IMR-90 (cell line): ENCODE measurements around the gene C22orf39. TPM values are rescaled to one million over a fixed set of nuclear protein-coding genes. Genes with fewer than 3 reads are reported as not detected.

Experiments used
- ATAC-seq: fragments of 200-7000 bp; cut with Tn5 transposase; 2 replicates; pipeline ENCODE4 v1.9.1; 2020; ENCODE audit warnings: low read depth, mild to moderate bottlenecking, moderate library complexity
- BruUV-seq: library from RNA; stranded (reverse); fragments of 400-500 nt; replicated peaks from 2 replicates; lab custom pipeline; 2021; lab: Mats Ljungman, UMichigan
- CTCF ChIA-PET: fragments of 300-600 bp; formaldehyde crosslinking; extraction: SDS; loops from one replicate; lab custom pipeline; 2021; ENCODE audit warnings: antibody characterized with exemption; lab: Yijun Ruan, JAX
- POLR2A ChIA-PET: fragments of 300-600 bp; sonication (Branson Sonifier 250); formaldehyde crosslinking; loops from one replicate; lab custom pipeline; 2022; ENCODE audit warnings: antibody characterized with exemption; ENCODE audit not compliant: unreplicated experiment; lab: Charles Lee
- DNase-seq: peaks from one replicate; pipeline ENCODE4 v3.0.0; 2013
- H2AFZ ChIP-seq: replicated peaks from 2 replicates; pipeline ENCODE3; 2013; ENCODE audit warnings: low read length, mild to moderate bottlenecking; ENCODE audit not compliant: poor library complexity
- H2AK5ac ChIP-seq: 2 replicates; pipeline ENCODE4 v1.6.1; 2013; ENCODE audit warnings: low read depth, low read length, inconsistent platforms
- H2AK9ac ChIP-seq: replicated peaks from 2 replicates; pipeline ENCODE3; 2013; ENCODE audit warnings: mild to moderate bottlenecking, low read depth, low read length, moderate library complexity; ENCODE audit not compliant: poor library complexity
- H2BK120ac ChIP-seq: 2 replicates; pipeline ENCODE4 v1.6.1; 2013; ENCODE audit warnings: low read depth, low read length, inconsistent platforms
- H2BK15ac ChIP-seq: 3 replicates; pipeline ENCODE4 v1.6.1; 2013; ENCODE audit warnings: low read depth, low read length, inconsistent platforms
- H2BK20ac ChIP-seq: 2 replicates; pipeline ENCODE4 v1.6.1; 2013; ENCODE audit warnings: low read depth, mild to moderate bottlenecking, inconsistent platforms, low read length, moderate library complexity
- H2BK5ac ChIP-seq: 2 replicates; pipeline ENCODE4 v1.6.1; 2013; ENCODE audit warnings: mild to moderate bottlenecking, low read depth, low read length, inconsistent platforms; ENCODE audit not compliant: poor library complexity, severe bottlenecking
- H3K14ac ChIP-seq: replicated peaks from 2 replicates; pipeline ENCODE4 v1.6.1; 2013; ENCODE audit warnings: low read depth, low read length, inconsistent platforms
- H3K18ac ChIP-seq: 2 replicates; pipeline ENCODE4 v1.6.1; 2013; ENCODE audit warnings: low read depth, low read length, control low read depth
- H3K23ac ChIP-seq: 2 replicates; pipeline ENCODE4 v1.6.1; 2013; ENCODE audit warnings: low read depth, low read length, inconsistent platforms
- H3K27ac ChIP-seq: 2 replicates; pipeline ENCODE4 v1.5.1; 2013; ENCODE audit warnings: mild to moderate bottlenecking, control low read depth, low read length; ENCODE audit not compliant: insufficient read depth
- H3K27me3 ChIP-seq: 2 replicates; pipeline ENCODE4 v1.6.1; 2013; ENCODE audit warnings: low read length; ENCODE audit not compliant: control insufficient read depth, insufficient read depth
- H3K36me3 ChIP-seq: 2 replicates; pipeline ENCODE4 v1.6.1; 2013; ENCODE audit warnings: low read length, mixed read lengths; ENCODE audit not compliant: control insufficient read depth, insufficient read depth
- H3K4ac ChIP-seq: 2 replicates; pipeline ENCODE4 v1.6.1; 2013; ENCODE audit warnings: low read depth, low read length, inconsistent platforms
- H3K4me1 ChIP-seq: 2 replicates; pipeline ENCODE4 v1.6.1; 2013; ENCODE audit warnings: low read length, mixed read lengths; ENCODE audit not compliant: control insufficient read depth, insufficient read depth
- H3K4me2 ChIP-seq: 2 replicates; pipeline ENCODE4 v1.6.1; 2013; ENCODE audit warnings: low read depth, mild to moderate bottlenecking, control low read depth, low read length, moderate library complexity
- H3K4me3 ChIP-seq: 2 replicates; pipeline ENCODE4 v1.5.1; 2013; ENCODE audit warnings: low read depth, mild to moderate bottlenecking, control low read depth, low read length, moderate library complexity; ENCODE audit not compliant: insufficient read depth
- H3K56ac ChIP-seq: 2 replicates; pipeline ENCODE4 v1.6.1; 2013; ENCODE audit warnings: low read length, inconsistent platforms; ENCODE audit not compliant: insufficient read depth; ENCODE audit errors: extremely low read depth
- H3K79me1 ChIP-seq, 2 experiments: 2 replicates each; pipeline ENCODE4 v1.6.1; 2013; ENCODE audit warnings: low read length in 2 of 2, inconsistent platforms in 1 of 2, low read depth in 1 of 2
- H3K9ac ChIP-seq: 2 replicates; pipeline ENCODE4 v1.6.1; 2013; ENCODE audit warnings: low read depth, low read length, control low read depth
- H3K9me1 ChIP-seq: 2 replicates; pipeline ENCODE4 v1.6.1; 2013; ENCODE audit warnings: low read length, inconsistent platforms; ENCODE audit not compliant: insufficient read depth
- H3K9me3 ChIP-seq: 2 replicates; pipeline ENCODE4 v1.6.1; 2013; ENCODE audit warnings: low read length; ENCODE audit not compliant: control insufficient read depth, insufficient read depth
- H4K20me1 ChIP-seq: 2 replicates; pipeline ENCODE4 v1.6.1; 2013; ENCODE audit warnings: low read length, inconsistent platforms; ENCODE audit not compliant: insufficient read depth
- H4K5ac ChIP-seq: 2 replicates; pipeline ENCODE4 v1.6.1; 2013; ENCODE audit warnings: mild to moderate bottlenecking, low read depth, low read length, control low read depth
- H4K8ac ChIP-seq, 2 experiments: 2 replicates each; pipeline ENCODE4 v1.6.1; 2013; ENCODE audit warnings: low read depth in 2 of 2, low read length in 2 of 2, control low read depth in 1 of 2, inconsistent platforms in 1 of 2
- H4K91ac ChIP-seq: 2 replicates; pipeline ENCODE4 v1.6.1; 2013; ENCODE audit warnings: low read depth, low read length, inconsistent platforms; ENCODE audit not compliant: insufficient read depth
- CEBPB ChIP-seq: IDR thresholded peaks from 2 replicates; pipeline ENCODE4 v1.6.1; 2012; ENCODE audit warnings: low read depth, low read length, improper control_type of control experiment
- CHD1 ChIP-seq: IDR thresholded peaks from 2 replicates; pipeline ENCODE4 v1.6.1; 2012; ENCODE audit warnings: low read depth, low read length, improper control_type of control experiment
- RFX5 ChIP-seq: IDR thresholded peaks from 2 replicates; pipeline ENCODE4 v1.8.0; 2012; ENCODE audit warnings: low read depth, mild to moderate bottlenecking, low read length, moderate library complexity
- WGBS, 2 experiments: methylation state at CpG; one replicate each; pipeline versions ENCODE4 v1.1.5 to v1.1.7; 2013; ENCODE audit warnings: missing lambda C conversion rate in 2 of 2; ENCODE audit not compliant: insufficient read length in 1 of 2; ENCODE audit errors: extremely low coverage in 2 of 2; 5-methylcytosine and 5-hydroxymethylcytosine counted together
- dilution Hi-C: fragments of 300-500 bp; cut with HindIII; formaldehyde crosslinking; loops from one replicate; pipeline ENCODE4 v1.14.3; 2018; ENCODE audit warnings: low sequenced_read_pairs; ENCODE audit not compliant: unreplicated experiment
- in situ Hi-C: fragments of 300-500 bp; cut with MboI; formaldehyde crosslinking; loops from 3 replicates; pipeline ENCODE4 v1.14.3; 2019; ENCODE audit warnings: low sequenced_read_pairs, inconsistent platforms, mixed read lengths
- intact Hi-C: fragments of 100-400 bp; cut with micrococcal nuclease; formaldehyde crosslinking; loops from 2 replicates; pipeline ENCODE4 v1.10.0; 2022
- polyA plus RNA-seq, 3 experiments: library from polyadenylated mRNA; depleted of rRNA; stranded (reverse); fragments of >200 nt; gene quantifications; 2 replicates each; pipeline ENCODE4 v1.2.3, GENCODE V29; 2012; ENCODE audit warnings: low replicate concordance in 1 of 3
- total RNA-seq: library from RNA; depleted of rRNA; stranded (reverse); fragments of >200 nt; gene quantifications from 2 replicates; pipeline ENCODE4 v1.2.3, GENCODE V29; 2012
- TF ChIP-seq, protein P1 (sequence below): fragments of 150-350 bp; IDR thresholded peaks from 2 replicates; pipeline ENCODE4 v1.6.1; 2017; ENCODE audit warnings: mild to moderate bottlenecking, antibody characterized with exemption, low read length, low read depth
- TF ChIP-seq, protein P2 (sequence below): conservative IDR thresholded peaks from 2 replicates; pipeline ENCODE4 v1.5.1; 2012; ENCODE audit warnings: mild to moderate bottlenecking, low read depth, low read length, improper control_type of control experiment

The C22orf39 gene
- total and polyA plus RNA-seq, 2 of the 4 experiments (the other 2 are of a cell fraction), result 8.2 to 8.9 TPM

GRCh38 chr22:19429950-19430889 lies 17.3 kb downstream of the C22orf39 start:
- H2AK9ac ChIP-seq, result peak overlapping the region; percentile 86
- peak overlapping the region; percentile 6; the same call in 1 of the 2 replicates for H2AK5ac ChIP-seq
- peaks cover 39% of the 10 kb centered on the region for H4K20me1 ChIP-seq
- H3K18ac ChIP-seq, result no peak overlapping the region
- H2AFZ ChIP-seq, result peak overlapping the region; percentile 85
- no peak overlapping the region for H2BK120ac ChIP-seq
- peak overlapping the region; percentile 60 for H3K14ac ChIP-seq
- peak overlapping the region; percentile 61 for H3K9ac ChIP-seq
- 0 out of 2 replicates have a peak overlapping the region, but pooled peaks have one; percentile 32 for H3K56ac ChIP-seq
- H2BK20ac ChIP-seq, result no peak overlapping the region
- H3K4me3 ChIP-seq, result peak overlapping the region; percentile 81
- DNase-seq, result peak; percentile 78
- H2BK15ac ChIP-seq, result no peak overlapping the region
- peaks cover 3% of the 10 kb centered on the region for H3K4me1 ChIP-seq
- H4K5ac ChIP-seq, result no peak overlapping the region; the same call in 1 of the 2 replicates
- H4K8ac ChIP-seq, result peak overlapping the region in 1 of 2 experiments; percentile 36; a peak in 2 of 4 replicates
- H3K79me1 ChIP-seq, result peaks cover 12 to 71% of the 10 kb centered on the region in 2 experiments; a peak in 3 of 4 replicates
- peak overlapping the region; percentile 63 for H3K4ac ChIP-seq
- peaks cover 5% of the 10 kb centered on the region for H3K36me3 ChIP-seq
- peaks cover 10% of the 10 kb centered on the region; the same call in 1 of the 2 replicates for H3K9me1 ChIP-seq
- intact Hi-C loops, result loop anchor here (10.0 kb wide), 1 partner anchor 135 kb away; the partner anchor contains the start of gene CLTCL1
- peak overlapping the region; percentile 35 for H2BK5ac ChIP-seq
- WGBS, 2 experiments, result 60% methylated on average over 1 of the region's 12 CpGs; no CpG with 5 or more reads in 1 of the 2 experiments
- no TSS peak for BruUV-seq
- H3K27me3 ChIP-seq, result no peaks in the 10 kb centered on the region
- CTCF ChIA-PET, result no interaction called here
- dilution Hi-C loops, result no loop called here
- H3K4me2 ChIP-seq, result peak overlapping the region; percentile 96
- H3K9me3 ChIP-seq, result no peaks in the 10 kb centered on the region
- POLR2A ChIA-PET, result no interaction called here
- in situ Hi-C loops, result no loop called here
- ATAC-seq, result peak; percentile 2
- TF ChIP-seq, protein P1, sequence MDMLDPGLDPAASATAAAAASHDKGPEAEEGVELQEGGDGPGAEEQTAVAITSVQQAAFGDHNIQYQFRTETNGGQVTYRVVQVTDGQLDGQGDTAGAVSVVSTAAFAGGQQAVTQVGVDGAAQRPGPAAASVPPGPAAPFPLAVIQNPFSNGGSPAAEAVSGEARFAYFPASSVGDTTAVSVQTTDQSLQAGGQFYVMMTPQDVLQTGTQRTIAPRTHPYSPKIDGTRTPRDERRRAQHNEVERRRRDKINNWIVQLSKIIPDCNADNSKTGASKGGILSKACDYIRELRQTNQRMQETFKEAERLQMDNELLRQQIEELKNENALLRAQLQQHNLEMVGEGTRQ, result no peak
- TF ChIP-seq, protein P2, sequence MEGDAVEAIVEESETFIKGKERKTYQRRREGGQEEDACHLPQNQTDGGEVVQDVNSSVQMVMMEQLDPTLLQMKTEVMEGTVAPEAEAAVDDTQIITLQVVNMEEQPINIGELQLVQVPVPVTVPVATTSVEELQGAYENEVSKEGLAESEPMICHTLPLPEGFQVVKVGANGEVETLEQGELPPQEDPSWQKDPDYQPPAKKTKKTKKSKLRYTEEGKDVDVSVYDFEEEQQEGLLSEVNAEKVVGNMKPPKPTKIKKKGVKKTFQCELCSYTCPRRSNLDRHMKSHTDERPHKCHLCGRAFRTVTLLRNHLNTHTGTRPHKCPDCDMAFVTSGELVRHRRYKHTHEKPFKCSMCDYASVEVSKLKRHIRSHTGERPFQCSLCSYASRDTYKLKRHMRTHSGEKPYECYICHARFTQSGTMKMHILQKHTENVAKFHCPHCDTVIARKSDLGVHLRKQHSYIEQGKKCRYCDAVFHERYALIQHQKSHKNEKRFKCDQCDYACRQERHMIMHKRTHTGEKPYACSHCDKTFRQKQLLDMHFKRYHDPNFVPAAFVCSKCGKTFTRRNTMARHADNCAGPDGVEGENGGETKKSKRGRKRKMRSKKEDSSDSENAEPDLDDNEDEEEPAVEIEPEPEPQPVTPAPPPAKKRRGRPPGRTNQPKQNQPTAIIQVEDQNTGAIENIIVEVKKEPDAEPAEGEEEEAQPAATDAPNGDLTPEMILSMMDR, result no peak
- no peak for TF ChIP-seq RFX5
- TF ChIP-seq CHD1, result no peak
- TF ChIP-seq CEBPB, result peak; percentile 64
- peak overlapping the region; percentile 54 for H3K27ac ChIP-seq
- H4K91ac ChIP-seq, result no peak overlapping the region
- H3K23ac ChIP-seq, result peak overlapping the region; percentile 91
